Keratinocyte (primary cell): ENCODE data around the gene SPRED2.

Source experiments
- EZH2 ChIP-seq: IDR thresholded peaks from one replicate; pipeline ENCODE4 v1.6.1; 2012; ENCODE audit warnings: inconsistent platforms, mild to moderate bottlenecking, low read length, moderate library complexity
- TF ChIP-seq, protein P1 (sequence below), 3 experiments: IDR thresholded peaks in 1 of 3; conservative IDR thresholded peaks in 1 of 3; optimal IDR thresholded peaks in 1 of 3; 2 replicates in 2 of 3; 3 replicates in 1 of 3; pipeline versions ENCODE3 to v1.5.1; 2011; ENCODE audit warnings: low read length in 3 of 3, mild to moderate bottlenecking in 3 of 3, moderate library complexity in 2 of 3, control low read depth in 1 of 3, inconsistent platforms in 1 of 3; ENCODE audit not compliant: insufficient read depth in 2 of 3; ENCODE audit errors: extremely low read depth in 1 of 3

DNA sequence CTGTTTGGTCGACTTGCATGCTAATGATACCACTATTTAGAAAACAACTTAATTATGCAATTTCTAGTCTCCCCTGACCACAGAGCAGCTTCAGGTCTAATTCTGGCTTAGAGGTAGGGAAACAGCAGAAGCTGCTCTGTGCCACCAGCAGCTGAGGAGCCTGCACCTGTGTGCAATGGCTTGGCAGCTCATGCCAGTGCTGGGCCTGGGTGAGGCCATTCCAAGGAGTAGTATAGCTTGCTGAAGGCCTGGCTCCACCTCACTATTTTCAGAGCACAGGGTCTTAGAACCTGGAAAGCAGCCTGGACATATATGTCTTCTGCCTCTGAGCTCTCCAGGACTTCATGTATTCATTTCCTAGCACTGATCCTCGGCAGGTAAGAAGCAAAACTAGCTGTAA is 62.8 kb downstream of the SPRED2 start:
- TF ChIP-seq EZH2 = no peak
- TF ChIP-seq, protein P1, sequence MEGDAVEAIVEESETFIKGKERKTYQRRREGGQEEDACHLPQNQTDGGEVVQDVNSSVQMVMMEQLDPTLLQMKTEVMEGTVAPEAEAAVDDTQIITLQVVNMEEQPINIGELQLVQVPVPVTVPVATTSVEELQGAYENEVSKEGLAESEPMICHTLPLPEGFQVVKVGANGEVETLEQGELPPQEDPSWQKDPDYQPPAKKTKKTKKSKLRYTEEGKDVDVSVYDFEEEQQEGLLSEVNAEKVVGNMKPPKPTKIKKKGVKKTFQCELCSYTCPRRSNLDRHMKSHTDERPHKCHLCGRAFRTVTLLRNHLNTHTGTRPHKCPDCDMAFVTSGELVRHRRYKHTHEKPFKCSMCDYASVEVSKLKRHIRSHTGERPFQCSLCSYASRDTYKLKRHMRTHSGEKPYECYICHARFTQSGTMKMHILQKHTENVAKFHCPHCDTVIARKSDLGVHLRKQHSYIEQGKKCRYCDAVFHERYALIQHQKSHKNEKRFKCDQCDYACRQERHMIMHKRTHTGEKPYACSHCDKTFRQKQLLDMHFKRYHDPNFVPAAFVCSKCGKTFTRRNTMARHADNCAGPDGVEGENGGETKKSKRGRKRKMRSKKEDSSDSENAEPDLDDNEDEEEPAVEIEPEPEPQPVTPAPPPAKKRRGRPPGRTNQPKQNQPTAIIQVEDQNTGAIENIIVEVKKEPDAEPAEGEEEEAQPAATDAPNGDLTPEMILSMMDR (optimal IDR thresholded peaks at IDR 0.05 in 1 of 3, IDR thresholded peaks at IDR 0.05 in 1 of 3, conservative IDR thresholded peaks at IDR 0.05 in 1 of 3; ENCODE audit: extremely low read depth in 1 of 3, insufficient read depth in 2 of 3, low read length in 3 of 3) = no peak
